IMR-90 (cell line): ENCODE results near the gene ANTXR2. TPM values are rescaled to one million over a fixed set of nuclear protein-coding genes. Genes with fewer than 3 reads are reported as not detected.
A peak's percentile ranks its signal among the peaks of the same experiment; 100 is the strongest.

ENCODE experiments used
- ATAC-seq: fragments of 200-7000 bp; cut with Tn5 transposase; 2 replicates; pipeline ENCODE4 v1.9.1; 2020; ENCODE audit warnings: low read depth, mild to moderate bottlenecking, moderate library complexity
- BruUV-seq: library from RNA; stranded (reverse); fragments of 400-500 nt; replicated peaks from 2 replicates; lab custom pipeline; 2021; lab: Mats Ljungman, UMichigan
- CTCF ChIA-PET: fragments of 300-600 bp; formaldehyde crosslinking; extraction: SDS; loops from one replicate; lab custom pipeline; 2021; ENCODE audit warnings: antibody characterized with exemption; lab: Yijun Ruan, JAX
- POLR2A ChIA-PET: fragments of 300-600 bp; sonication (Branson Sonifier 250); formaldehyde crosslinking; loops from one replicate; lab custom pipeline; 2022; ENCODE audit warnings: antibody characterized with exemption; ENCODE audit not compliant: unreplicated experiment; lab: Charles Lee
- DNase-seq: peaks from one replicate; pipeline ENCODE4 v3.0.0; 2013
- H2AFZ ChIP-seq: replicated peaks from 2 replicates; pipeline ENCODE3; 2013; ENCODE audit warnings: low read length, mild to moderate bottlenecking; ENCODE audit not compliant: poor library complexity
- H2AK5ac ChIP-seq: 2 replicates; pipeline ENCODE4 v1.6.1; 2013; ENCODE audit warnings: low read depth, low read length, inconsistent platforms
- H2AK9ac ChIP-seq: replicated peaks from 2 replicates; pipeline ENCODE3; 2013; ENCODE audit warnings: mild to moderate bottlenecking, low read depth, low read length, moderate library complexity; ENCODE audit not compliant: poor library complexity
- H2BK120ac ChIP-seq: 2 replicates; pipeline ENCODE4 v1.6.1; 2013; ENCODE audit warnings: low read depth, low read length, inconsistent platforms
- H2BK15ac ChIP-seq: 3 replicates; pipeline ENCODE4 v1.6.1; 2013; ENCODE audit warnings: low read depth, low read length, inconsistent platforms
- H2BK20ac ChIP-seq: 2 replicates; pipeline ENCODE4 v1.6.1; 2013; ENCODE audit warnings: low read depth, mild to moderate bottlenecking, inconsistent platforms, low read length, moderate library complexity
- H2BK5ac ChIP-seq: 2 replicates; pipeline ENCODE4 v1.6.1; 2013; ENCODE audit warnings: mild to moderate bottlenecking, low read depth, low read length, inconsistent platforms; ENCODE audit not compliant: poor library complexity, severe bottlenecking
- H3K14ac ChIP-seq: replicated peaks from 2 replicates; pipeline ENCODE4 v1.6.1; 2013; ENCODE audit warnings: low read depth, low read length, inconsistent platforms
- H3K18ac ChIP-seq: 2 replicates; pipeline ENCODE4 v1.6.1; 2013; ENCODE audit warnings: low read depth, low read length, control low read depth
- H3K23ac ChIP-seq: 2 replicates; pipeline ENCODE4 v1.6.1; 2013; ENCODE audit warnings: low read depth, low read length, inconsistent platforms
- H3K27ac ChIP-seq: 2 replicates; pipeline ENCODE4 v1.5.1; 2013; ENCODE audit warnings: mild to moderate bottlenecking, control low read depth, low read length; ENCODE audit not compliant: insufficient read depth
- H3K27me3 ChIP-seq: 2 replicates; pipeline ENCODE4 v1.6.1; 2013; ENCODE audit warnings: low read length; ENCODE audit not compliant: control insufficient read depth, insufficient read depth
- H3K36me3 ChIP-seq: 2 replicates; pipeline ENCODE4 v1.6.1; 2013; ENCODE audit warnings: low read length, mixed read lengths; ENCODE audit not compliant: control insufficient read depth, insufficient read depth
- H3K4ac ChIP-seq: 2 replicates; pipeline ENCODE4 v1.6.1; 2013; ENCODE audit warnings: low read depth, low read length, inconsistent platforms
- H3K4me1 ChIP-seq: 2 replicates; pipeline ENCODE4 v1.6.1; 2013; ENCODE audit warnings: low read length, mixed read lengths; ENCODE audit not compliant: control insufficient read depth, insufficient read depth
- H3K4me2 ChIP-seq: 2 replicates; pipeline ENCODE4 v1.6.1; 2013; ENCODE audit warnings: low read depth, mild to moderate bottlenecking, control low read depth, low read length, moderate library complexity
- H3K4me3 ChIP-seq: 2 replicates; pipeline ENCODE4 v1.5.1; 2013; ENCODE audit warnings: low read depth, mild to moderate bottlenecking, control low read depth, low read length, moderate library complexity; ENCODE audit not compliant: insufficient read depth
- H3K56ac ChIP-seq: 2 replicates; pipeline ENCODE4 v1.6.1; 2013; ENCODE audit warnings: low read length, inconsistent platforms; ENCODE audit not compliant: insufficient read depth; ENCODE audit errors: extremely low read depth
- H3K79me1 ChIP-seq, 2 experiments: 2 replicates each; pipeline ENCODE4 v1.6.1; 2013; ENCODE audit warnings: low read length in 2 of 2, inconsistent platforms in 1 of 2, low read depth in 1 of 2
- H3K9ac ChIP-seq: 2 replicates; pipeline ENCODE4 v1.6.1; 2013; ENCODE audit warnings: low read depth, low read length, control low read depth
- H3K9me1 ChIP-seq: 2 replicates; pipeline ENCODE4 v1.6.1; 2013; ENCODE audit warnings: low read length, inconsistent platforms; ENCODE audit not compliant: insufficient read depth
- H3K9me3 ChIP-seq: 2 replicates; pipeline ENCODE4 v1.6.1; 2013; ENCODE audit warnings: low read length; ENCODE audit not compliant: control insufficient read depth, insufficient read depth
- H4K20me1 ChIP-seq: 2 replicates; pipeline ENCODE4 v1.6.1; 2013; ENCODE audit warnings: low read length, inconsistent platforms; ENCODE audit not compliant: insufficient read depth
- H4K5ac ChIP-seq: 2 replicates; pipeline ENCODE4 v1.6.1; 2013; ENCODE audit warnings: mild to moderate bottlenecking, low read depth, low read length, control low read depth
- H4K8ac ChIP-seq, 2 experiments: 2 replicates each; pipeline ENCODE4 v1.6.1; 2013; ENCODE audit warnings: low read depth in 2 of 2, low read length in 2 of 2, control low read depth in 1 of 2, inconsistent platforms in 1 of 2
- H4K91ac ChIP-seq: 2 replicates; pipeline ENCODE4 v1.6.1; 2013; ENCODE audit warnings: low read depth, low read length, inconsistent platforms; ENCODE audit not compliant: insufficient read depth
- BHLHE40 ChIP-seq: fragments of 150-350 bp; IDR thresholded peaks from 2 replicates; pipeline ENCODE4 v1.6.1; 2016; ENCODE audit warnings: mild to moderate bottlenecking, low read depth, low read length
- CEBPB ChIP-seq: IDR thresholded peaks from 2 replicates; pipeline ENCODE4 v1.6.1; 2012; ENCODE audit warnings: low read depth, low read length, improper control_type of control experiment
- CHD1 ChIP-seq: IDR thresholded peaks from 2 replicates; pipeline ENCODE4 v1.6.1; 2012; ENCODE audit warnings: low read depth, low read length, improper control_type of control experiment
- MXI1 ChIP-seq: IDR thresholded peaks from 2 replicates; pipeline ENCODE4 v1.6.1; 2012; ENCODE audit warnings: low read depth, mild to moderate bottlenecking, low read length, moderate library complexity, borderline replicate concordance
- RAD21 ChIP-seq: IDR thresholded peaks from 2 replicates; pipeline ENCODE4 v1.6.1; 2012; ENCODE audit warnings: low read length, improper control_type of control experiment
- RFX5 ChIP-seq: IDR thresholded peaks from 2 replicates; pipeline ENCODE4 v1.8.0; 2012; ENCODE audit warnings: low read depth, mild to moderate bottlenecking, low read length, moderate library complexity
- SMC3 ChIP-seq: fragments of 150-350 bp; IDR thresholded peaks from 2 replicates; pipeline ENCODE4 v1.6.1; 2016; ENCODE audit warnings: low read depth, mild to moderate bottlenecking, antibody characterized with exemption, low read length, moderate library complexity
- whole genome bisulfite sequencing, 2 experiments: methylation state at CpG; one replicate each; pipeline versions ENCODE4 v1.1.5 to v1.1.7; 2013; ENCODE audit warnings: missing lambda C conversion rate in 2 of 2; ENCODE audit not compliant: insufficient read length in 1 of 2; ENCODE audit errors: extremely low coverage in 2 of 2; 5-methylcytosine and 5-hydroxymethylcytosine counted together
- dilution Hi-C: fragments of 300-500 bp; cut with HindIII; formaldehyde crosslinking; loops from one replicate; pipeline ENCODE4 v1.14.3; 2018; ENCODE audit warnings: low sequenced_read_pairs; ENCODE audit not compliant: unreplicated experiment
- in situ Hi-C: fragments of 300-500 bp; cut with MboI; formaldehyde crosslinking; loops from 3 replicates; pipeline ENCODE4 v1.14.3; 2019; ENCODE audit warnings: low sequenced_read_pairs, inconsistent platforms, mixed read lengths
- intact Hi-C: fragments of 100-400 bp; cut with micrococcal nuclease; formaldehyde crosslinking; loops from 2 replicates; pipeline ENCODE4 v1.10.0; 2022
- polyA plus RNA-seq, 3 experiments: library from polyadenylated mRNA; depleted of rRNA; stranded (reverse); fragments of >200 nt; gene quantifications; 2 replicates each; pipeline ENCODE4 v1.2.3, GENCODE V29; 2012; ENCODE audit warnings: low replicate concordance in 1 of 3
- total RNA-seq: library from RNA; depleted of rRNA; stranded (reverse); fragments of >200 nt; gene quantifications from 2 replicates; pipeline ENCODE4 v1.2.3, GENCODE V29; 2012

Gene ANTXR2
- total and polyA plus RNA-seq, 2 of the 4 experiments (the other 2 are of a cell fraction): 46.8 to 88.5 TPM

DNA sequence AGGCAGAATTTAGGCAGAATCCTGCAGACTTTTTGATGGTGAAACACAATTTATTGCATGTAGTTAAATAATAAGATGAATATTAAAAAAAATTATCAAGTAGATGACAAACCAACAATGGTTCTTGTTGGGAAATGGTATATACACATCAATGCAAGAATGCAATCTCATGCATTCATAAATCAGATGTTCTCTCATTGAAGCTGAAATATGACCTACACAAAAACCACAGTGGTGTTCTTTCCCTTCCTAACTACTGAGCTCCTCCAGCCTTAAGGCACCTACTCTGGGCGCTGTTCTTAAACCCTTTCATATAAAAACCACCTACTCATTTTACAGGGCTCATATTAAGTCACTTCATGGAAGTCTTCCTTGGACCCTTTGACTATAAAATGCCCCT lies 64.1 kb downstream of the ANTXR2 start:
- WGBS, 2 experiments: no CpG with 5 or more reads among the region's 1 CpG
- no peak overlapping the region for H3K23ac ChIP-seq

More for the DNA sequence above, 64.1 kb downstream of the ANTXR2 start:
- in situ Hi-C loops (no loop called here), intact Hi-C loops (no loop called here), dilution Hi-C loops (no loop called here)
- Histone ChIP-seq H4K5ac (no peak overlapping the region), H3K27ac (no peak overlapping the region), H3K4me2 (no peak overlapping the region), H2BK15ac (no peak overlapping the region), H2AK9ac (no peak overlapping the region), H2BK5ac (no peak overlapping the region), H4K91ac (no peak overlapping the region), H3K4ac (no peak overlapping the region), H3K27me3 (no peaks in the 10 kb centered on the region), H3K79me1 (peaks cover 30 to 54% of the 10 kb centered on the region in 2 experiments), H2BK20ac (no peak overlapping the region), H2BK120ac (peak overlapping the region; percentile 19; the same call in 1 of the 2 replicates), H4K20me1 (no peaks in the 10 kb centered on the region), H3K36me3 (peaks cover 10% of the 10 kb centered on the region), H4K8ac (no peak overlapping the region), H3K14ac (peak overlapping the region; percentile 25; the same call in 1 of the 2 replicates), H3K56ac (no peak overlapping the region), H3K4me3 (no peak overlapping the region), H3K9me1 (no peaks in the 10 kb centered on the region; the same call in none of the 2 replicates), H3K4me1 (peaks cover 6% of the 10 kb centered on the region), H3K9me3 (peaks cover 5% of the 10 kb centered on the region), H3K9ac (no peak overlapping the region), H2AFZ (no peak overlapping the region), H3K18ac (no peak overlapping the region), H2AK5ac (no peak overlapping the region)
- no peak for ATAC-seq
- POLR2A ChIA-PET: no interaction called here
- TF ChIP-seq MXI1: no peak
- TF ChIP-seq RFX5: no peak
- TF ChIP-seq SMC3: no peak
- no peak for TF ChIP-seq RAD21
- TF ChIP-seq CHD1: no peak
- no peak for TF ChIP-seq BHLHE40
- no peak for TF ChIP-seq CEBPB
- no peak for DNase-seq
- CTCF ChIA-PET: interaction anchor here (0.7 kb wide), 1 partner anchor 88 kb away, joined by 4 read pairs; no protein-coding TSS in a partner anchor
- BruUV-seq: no TSS peak
